Stimulated activated CD8-positive, alpha-beta memory T cell treated with anti-CD3 and anti-CD28 coated beads, Interleukin-4, amount 100 ng/mL, for 4 hours (primary cell): ENCODE measurements around the gene FAF2.
A peak's percentile ranks its signal among the peaks of the same experiment; 100 is the strongest.
"Not testable (repeated sequence)": the region's sequence is repeated elsewhere in the genome, so short reads cannot be mapped to it uniquely, and the experiment has no call there.

Experiments
- DNase-seq, 2 donors: peaks; one replicate each; pipeline ENCODE4 v3.0.0-alpha.2; 2020; ENCODE audit warnings: low read depth in 2 of 2, low spot score in 1 of 2

FAF2 gene

DNA sequence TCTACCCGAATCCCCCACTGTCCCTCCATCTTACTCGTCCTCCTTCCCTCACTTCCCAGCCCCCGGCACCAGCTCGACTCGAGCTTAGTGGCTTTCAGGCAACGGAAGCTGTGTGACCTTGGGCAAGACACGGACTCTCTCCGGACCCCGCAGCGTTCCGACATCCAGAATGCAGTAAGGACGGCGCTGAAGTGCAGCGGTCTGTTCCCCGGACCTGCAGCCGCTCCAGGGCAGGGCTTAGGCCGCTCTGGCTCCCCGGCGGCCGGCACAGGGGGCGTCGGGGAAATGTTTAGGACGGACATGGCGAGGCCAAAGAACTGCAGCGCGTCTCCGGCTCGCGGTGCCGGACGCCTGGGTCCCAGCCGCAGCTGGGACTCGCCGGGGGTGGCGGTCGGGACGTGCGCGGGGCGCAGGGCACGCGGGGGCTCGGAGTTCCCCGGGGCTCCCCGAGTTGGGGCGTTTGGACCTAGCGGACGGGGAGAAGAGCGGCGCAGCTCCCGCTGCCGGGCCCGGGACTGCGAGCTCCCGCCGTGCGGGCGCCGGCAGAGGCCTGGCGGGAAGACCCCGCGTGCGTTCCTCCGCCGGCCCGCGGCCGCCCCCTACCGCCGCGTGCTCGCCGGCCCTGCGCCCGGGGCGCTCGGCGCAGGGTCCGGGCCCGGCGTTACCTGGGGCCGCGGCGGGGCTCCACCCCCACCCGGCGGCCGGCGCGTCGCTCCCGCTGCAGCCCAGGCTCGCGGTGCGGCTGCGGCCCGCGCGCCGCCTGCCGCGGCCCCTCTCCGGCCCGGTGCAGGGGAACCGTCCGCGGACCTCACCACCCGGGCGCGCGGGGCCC, 94.6 kb downstream of the FAF2 start:
- no peak for DNase-seq

DNA sequence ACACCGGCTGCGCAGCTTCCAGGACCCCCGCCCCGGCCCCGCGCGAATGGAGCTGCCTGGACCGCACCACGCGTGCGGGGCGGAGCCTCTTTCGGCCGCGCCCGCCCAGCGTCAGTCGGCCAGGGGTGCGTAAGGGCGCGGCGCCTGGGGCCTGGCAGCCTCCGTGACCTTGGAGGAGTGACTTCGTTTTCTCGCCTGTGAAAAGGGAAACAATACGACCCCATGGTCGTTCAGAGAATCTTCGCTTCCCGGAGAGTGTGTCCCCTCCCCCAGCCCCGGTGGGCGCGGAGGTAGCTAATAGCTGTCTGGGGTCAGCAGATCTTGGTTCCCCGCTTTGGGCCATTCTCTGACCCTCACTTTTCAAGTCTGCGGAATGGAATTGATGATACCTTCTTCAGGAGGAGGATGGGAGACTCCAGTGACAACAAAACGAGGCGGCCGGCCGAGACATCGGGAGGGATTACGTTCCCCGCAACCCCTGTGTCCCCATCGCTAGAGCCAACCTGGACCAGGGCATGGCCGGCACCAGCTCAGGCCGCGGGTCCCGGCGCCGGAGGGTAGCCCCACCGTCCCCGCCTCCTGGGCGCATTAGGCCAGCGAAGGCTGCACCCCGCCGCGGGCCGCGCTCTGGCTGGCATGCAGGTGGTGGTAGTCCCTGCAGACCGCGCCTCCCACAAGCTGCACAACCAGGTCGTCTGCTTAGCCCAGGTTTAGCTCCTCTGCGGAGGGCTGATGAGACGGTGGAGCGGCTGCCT, 95.4 kb downstream of the FAF2 start:
- DNase-seq, result peak in 1 of 2 donors; percentile 40

DNA sequence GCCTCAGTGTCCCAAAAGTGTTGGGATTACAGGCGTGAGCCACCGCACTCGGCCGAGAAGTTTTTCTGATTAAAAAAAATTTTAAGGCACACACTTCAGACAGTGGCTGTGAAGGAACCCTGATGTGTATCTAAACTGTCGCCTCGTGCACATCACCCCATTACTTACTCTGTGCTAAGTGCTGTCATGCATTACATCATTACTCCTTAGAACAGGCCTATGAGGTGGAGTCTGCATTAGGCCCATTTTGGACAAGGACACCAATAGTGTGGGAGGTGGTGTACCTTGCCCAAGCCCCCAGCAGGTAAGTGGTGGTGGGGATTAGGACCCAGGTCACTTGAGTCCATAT, 97.2 kb downstream of the FAF2 start:
- no peak for DNase-seq

DNA sequence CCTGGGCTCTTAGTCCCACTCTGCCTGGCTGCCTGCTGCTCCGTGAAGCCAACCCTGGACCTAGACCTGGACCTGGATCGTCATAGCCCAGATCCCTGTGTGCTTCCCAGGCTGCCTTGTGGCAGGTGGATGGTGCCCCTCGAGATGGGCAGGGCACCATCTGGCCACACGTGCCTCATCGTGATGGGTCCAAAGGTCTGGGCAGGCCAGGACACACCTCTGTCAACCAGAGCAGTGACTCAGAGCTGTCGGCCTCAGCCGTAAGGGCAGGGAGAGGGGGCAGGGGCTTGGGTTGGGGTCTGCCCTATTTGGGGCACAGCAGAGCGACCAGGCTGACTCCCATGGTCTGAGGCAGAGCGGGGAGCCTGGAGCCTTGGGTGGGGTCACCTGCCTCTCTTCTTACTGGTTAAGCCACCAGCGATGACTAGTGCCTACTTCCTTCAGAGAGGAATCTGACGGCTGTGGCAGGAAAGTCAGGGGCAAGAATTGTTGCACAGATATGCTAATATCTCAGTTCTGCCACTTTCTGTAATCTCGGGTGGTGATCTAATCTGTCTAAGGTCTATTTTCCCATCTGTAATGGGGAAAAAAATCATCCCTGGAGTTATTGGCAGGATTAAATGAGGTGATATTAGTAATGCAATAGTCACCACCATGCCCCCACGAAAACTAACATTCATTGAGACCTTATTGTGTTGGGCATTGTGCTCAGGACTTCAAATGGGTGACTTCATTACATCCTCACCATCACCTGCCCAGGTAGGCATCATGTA, 97.7 kb downstream of the FAF2 start:
- no peak for DNase-seq

DNA sequence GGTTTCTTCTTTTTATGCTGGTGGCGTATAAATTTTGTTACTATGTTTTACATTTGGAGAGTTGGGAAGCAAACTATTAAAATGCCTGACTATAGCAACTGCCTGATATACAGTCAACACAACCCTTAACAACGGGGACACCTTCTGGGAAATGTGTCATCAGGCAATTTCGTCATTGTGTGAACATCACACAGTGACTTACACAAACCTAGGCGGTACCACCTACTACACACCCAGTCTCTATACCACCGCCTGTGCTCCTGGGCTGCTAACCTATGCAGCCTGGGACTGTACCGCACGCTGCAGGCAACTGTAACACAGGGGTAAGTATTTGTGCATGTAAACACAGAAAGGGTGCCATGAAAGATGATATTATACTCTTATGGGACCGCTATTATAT, 99.6 kb downstream of the FAF2 start:
- DNase-seq, result no peak

DNA sequence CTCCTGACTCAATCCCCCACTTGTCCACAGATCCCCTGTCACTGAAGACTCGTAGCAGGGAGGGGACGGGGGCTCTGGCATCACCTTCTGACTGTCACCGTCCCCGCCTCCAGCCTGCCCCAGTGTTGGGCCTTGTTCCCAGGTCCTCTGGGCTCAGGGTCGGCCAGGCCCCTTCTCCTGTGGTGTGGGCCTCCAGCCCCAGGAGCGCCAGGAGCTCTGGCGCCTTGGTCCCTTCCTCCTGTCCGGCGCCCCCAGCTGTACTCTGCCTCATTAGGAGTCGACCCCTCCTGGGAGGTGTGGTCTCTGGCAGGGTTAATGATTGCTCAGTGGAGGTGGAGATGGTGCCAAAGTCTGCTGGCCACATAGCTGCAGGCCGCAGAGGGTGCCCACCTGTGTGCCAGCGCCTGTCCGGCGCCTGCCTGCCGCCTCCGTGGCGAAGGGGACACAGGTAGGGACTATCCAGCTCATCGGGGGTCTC, 100.8 kb downstream of the FAF2 start, which contains the start of gene CDHR2:
Gene CDHR2 (plus strand): TSS at position 376 of the 478 bp plus-strand sequence. CDS start 16,011 bp downstream, outside the sequence.
- DNase-seq, result no peak

DNA sequence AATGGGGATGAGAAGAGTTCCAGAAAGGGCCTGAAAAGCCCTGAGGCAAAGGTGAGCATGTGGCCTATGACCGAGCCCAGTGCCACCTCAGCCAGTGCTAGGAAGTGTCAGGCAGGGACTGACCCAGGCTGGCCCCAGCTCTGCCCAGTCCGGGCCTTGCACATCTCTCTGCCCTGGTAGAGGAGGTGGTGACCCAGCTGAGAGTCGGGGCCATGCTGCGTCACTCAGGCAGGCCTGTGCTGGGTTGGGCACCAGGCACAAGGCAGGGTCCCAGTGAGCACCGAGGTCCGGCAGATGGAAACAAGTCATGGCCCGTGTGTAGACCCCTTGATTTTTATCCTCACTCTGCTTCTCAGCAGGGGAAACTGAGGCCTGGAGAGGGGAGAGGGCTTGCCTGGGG, 101.7 kb downstream of the FAF2 start:
- DNase-seq, result no peak

DNA sequence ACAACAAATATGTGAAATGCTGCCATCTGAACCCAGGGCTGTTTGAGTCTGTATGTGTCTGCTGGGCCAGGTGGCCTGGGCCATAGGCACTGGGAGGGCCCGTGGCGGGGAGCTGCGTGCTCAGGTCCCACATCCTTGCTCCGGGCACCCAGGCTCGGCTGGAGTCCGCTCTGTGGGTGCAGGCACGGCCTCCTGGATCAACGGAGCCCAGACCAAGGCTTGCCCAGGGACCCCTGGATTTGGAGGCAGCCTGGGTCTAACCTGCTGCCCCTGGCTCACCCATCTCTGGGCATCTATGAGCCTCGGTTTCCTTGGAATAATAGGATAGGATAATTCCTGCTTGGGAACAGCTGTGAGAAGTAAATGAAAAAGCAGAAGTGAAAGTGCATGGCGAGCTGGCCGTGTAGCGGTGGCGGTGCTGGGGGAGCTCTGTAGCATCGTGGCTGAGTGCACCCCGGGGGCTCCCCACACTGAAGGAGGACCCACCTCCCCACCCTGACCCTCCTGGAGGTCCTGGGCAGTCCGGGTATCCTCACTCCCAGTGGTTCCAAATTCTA, 102.2 kb downstream of the FAF2 start:
- no peak for DNase-seq

DNA sequence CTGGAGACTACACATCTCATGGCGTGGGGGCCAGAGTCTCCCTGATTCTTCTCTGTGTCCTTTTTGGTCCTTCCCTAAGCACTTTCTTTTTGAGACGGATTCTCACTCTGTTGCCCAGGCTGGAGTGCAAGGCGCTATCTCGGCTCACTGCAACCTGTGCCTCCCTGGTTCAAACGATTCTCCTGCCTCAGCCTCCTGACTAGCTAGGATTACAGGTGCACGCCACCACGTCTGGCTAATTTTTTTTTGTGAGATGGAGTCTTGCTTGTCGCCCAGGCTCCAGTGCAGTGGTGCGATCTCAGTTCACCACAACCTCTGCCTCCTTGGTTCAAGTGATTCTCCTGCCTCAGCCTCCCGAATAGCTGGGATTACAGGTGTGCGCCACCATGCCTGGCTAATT, 102.8 kb downstream of the FAF2 start:
- DNase-seq, result not testable (repeated sequence)

DNA sequence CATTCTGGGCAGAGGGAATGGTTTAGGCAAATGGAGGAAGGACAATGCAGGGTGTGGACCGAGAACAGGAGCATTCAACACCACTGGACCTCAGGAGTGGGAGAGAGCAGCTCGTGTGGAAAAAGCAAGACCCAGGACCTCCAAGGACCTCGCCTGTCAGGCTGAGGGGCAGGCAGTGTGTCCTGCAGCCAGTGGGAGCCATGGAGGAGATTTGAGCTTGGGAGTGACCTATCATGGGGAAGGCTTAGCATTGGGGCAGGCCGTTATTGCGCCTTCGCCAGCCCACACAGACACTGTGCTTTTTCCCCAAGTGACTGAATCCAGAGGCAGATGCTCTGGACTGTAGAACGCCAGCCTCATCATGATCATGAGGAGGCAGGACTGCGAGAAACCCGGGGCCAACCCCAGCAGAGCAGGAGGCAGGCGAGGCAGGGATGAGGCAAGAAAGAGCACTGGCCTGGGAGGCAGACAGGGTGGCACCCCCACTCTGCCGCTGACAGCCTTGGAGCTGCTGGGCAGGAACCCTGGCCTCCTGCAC, 104.2 kb downstream of the FAF2 start:
- no peak for DNase-seq

DNA sequence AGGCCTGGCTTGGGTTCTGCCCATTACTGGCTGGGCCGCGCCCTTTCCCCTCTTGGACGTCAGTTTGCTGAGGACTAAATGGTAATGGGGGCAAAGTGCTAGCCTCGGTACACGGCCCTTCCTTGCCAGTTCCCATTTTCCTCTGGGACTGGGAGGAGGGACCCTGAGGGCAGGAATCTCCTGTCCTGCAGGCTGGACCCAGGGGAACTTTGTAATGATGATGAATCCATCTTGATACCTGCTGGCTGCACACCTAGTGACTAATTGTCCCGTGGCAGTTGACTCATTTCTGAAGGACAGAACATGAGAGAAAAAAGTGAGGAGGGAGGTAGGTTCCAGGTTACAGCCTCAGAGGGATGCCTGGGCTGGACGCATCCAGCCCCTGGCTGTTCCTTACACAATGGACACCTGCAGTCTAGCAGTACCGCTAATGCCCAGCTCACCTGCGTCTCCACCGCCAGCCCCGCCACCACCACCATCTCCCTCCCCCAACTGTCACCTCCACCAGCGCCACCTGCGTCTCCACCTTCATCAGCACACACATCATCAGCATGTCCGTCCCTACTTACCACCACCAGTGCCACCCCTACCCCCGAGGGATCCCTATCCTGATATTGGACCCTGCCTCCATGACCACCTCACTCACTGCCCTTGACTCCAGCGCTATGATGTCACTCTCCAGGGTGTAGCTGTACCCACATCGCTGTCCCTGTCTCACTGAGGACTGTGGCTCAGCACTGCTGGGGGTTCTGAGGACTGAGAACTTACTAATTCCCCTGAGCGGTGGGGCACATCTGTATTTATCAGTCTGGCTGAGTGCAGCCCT, 105.3 kb downstream of the FAF2 start:
- no peak for DNase-seq

DNA sequence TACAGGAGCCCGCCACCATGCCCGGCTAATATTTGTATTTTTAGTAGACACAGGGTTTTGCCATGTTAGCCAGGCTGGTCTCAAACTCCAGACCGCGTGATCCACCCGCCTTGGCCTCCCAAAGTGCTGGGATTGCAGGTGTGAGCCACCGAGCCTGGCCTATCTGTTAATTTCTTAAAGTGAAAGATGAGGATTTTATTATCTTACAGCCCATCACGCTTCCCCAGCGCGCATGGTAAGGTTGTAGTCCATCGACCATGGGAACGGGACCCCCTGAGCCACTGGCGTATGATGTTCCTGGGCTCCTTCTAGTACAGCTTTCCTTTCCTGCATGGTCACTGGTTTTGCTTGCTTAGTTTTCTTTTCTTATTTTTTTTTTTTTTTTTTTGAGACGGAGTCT, 109.7 kb downstream of the FAF2 start:
- DNase-seq, result no peak
